HEK293T (cell line): Measurements from ENCODE around the gene ART5.

ENCODE experiments used
- ARNT ChIP-seq: fragments of 450-650 bp; IDR thresholded peaks from 2 replicates; pipeline ENCODE4 v1.6.1; 2017; ENCODE audit warnings: mild to moderate bottlenecking
- BHLHE40 ChIP-seq: fragments of 450-650 bp; IDR thresholded peaks from 2 replicates; pipeline ENCODE4 v1.6.1; 2016; ENCODE audit warnings: mild to moderate bottlenecking, moderate library complexity, borderline replicate concordance
- CTBP1 ChIP-seq: fragments of 450-650 bp; IDR thresholded peaks from 2 replicates; pipeline ENCODE4 v1.6.1; 2016; ENCODE audit warnings: borderline replicate concordance
- FOXK2 ChIP-seq: fragments of 450-650 bp; IDR thresholded peaks from 2 replicates; pipeline ENCODE4 v1.6.1; 2016; ENCODE audit warnings: mild to moderate bottlenecking
- HDGF ChIP-seq: fragments of 450-650 bp; IDR thresholded peaks from 2 replicates; pipeline ENCODE4 v1.6.1; 2017; ENCODE audit warnings: antibody characterized with exemption, borderline replicate concordance
- L3MBTL2 ChIP-seq: fragments of 450-650 bp; conservative IDR thresholded peaks from 2 replicates; pipeline ENCODE4 v1.6.1; 2016; ENCODE audit warnings: mild to moderate bottlenecking
- NFRKB ChIP-seq: fragments of 450-650 bp; IDR thresholded peaks from 2 replicates; pipeline ENCODE4 v1.6.1; 2016; ENCODE audit warnings: mild to moderate bottlenecking, moderate library complexity
- SP1 ChIP-seq: fragments of 450-650 bp; IDR thresholded peaks from 2 replicates; pipeline ENCODE4 v1.6.1; 2017
- SUZ12 ChIP-seq: fragments of 450-650 bp; IDR thresholded peaks from 2 replicates; pipeline ENCODE4 v1.6.1; 2016; ENCODE audit warnings: mild to moderate bottlenecking
- TARDBP ChIP-seq: fragments of 450-650 bp; IDR thresholded peaks from 2 replicates; pipeline ENCODE4 v1.6.1; 2016
- ZNF384 ChIP-seq: fragments of 450-650 bp; IDR thresholded peaks from 2 replicates; pipeline ENCODE4 v1.6.1; 2016
- TF ChIP-seq, protein P1 (sequence below): fragments of 450-650 bp; IDR thresholded peaks from 2 replicates; pipeline ENCODE4 v1.6.1; 2016

DNA sequence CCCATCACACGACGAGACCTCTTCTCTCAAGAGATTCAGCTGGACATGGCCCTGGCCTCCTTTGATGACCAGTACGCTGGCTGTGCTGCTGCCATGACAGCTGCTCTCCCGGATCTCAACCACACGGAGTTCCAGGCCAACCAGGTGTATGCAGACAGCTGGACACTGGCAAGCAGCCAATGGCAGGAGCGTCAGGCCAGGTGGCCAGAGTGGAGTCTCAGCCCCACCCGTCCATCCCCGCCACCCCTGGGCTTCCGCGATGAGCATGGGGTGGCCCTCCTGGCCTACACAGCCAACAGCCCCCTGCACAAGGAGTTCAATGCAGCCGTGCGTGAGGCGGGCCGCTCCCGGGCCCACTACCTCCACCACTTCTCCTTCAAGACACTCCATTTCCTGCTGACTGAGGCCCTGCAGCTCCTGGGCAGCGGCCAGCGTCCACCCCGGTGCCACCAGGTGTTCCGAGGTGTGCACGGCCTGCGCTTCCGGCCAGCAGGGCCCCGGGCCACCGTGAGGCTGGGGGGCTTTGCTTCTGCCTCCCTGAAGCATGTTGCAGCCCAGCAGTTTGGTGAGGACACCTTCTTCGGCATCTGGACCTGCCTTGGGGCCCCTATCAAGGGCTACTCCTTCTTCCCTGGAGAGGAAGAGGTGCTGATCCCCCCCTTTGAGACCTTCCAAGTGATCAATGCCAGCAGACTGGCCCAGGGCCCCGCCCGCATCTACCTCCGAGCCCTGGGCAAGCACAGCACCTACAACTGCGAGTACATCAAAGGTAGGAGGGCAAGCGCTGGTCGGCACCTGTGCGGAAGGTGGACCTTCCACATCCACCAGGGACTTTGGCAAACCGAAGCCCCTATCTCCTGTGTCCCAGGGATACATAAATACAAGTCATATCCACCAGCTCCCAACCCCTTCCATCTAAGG, 18.1 kb upstream of the ART5 start:
- TF ChIP-seq FOXK2, result no peak
- no peak for TF ChIP-seq HDGF
- TF ChIP-seq ARNT, result no peak
- TF ChIP-seq CTBP1, result no peak
- TF ChIP-seq SP1, result no peak
- no peak for TF ChIP-seq TARDBP
- no peak for TF ChIP-seq NFRKB
- no peak for TF ChIP-seq BHLHE40
- TF ChIP-seq SUZ12, result no peak
- TF ChIP-seq, protein P1, sequence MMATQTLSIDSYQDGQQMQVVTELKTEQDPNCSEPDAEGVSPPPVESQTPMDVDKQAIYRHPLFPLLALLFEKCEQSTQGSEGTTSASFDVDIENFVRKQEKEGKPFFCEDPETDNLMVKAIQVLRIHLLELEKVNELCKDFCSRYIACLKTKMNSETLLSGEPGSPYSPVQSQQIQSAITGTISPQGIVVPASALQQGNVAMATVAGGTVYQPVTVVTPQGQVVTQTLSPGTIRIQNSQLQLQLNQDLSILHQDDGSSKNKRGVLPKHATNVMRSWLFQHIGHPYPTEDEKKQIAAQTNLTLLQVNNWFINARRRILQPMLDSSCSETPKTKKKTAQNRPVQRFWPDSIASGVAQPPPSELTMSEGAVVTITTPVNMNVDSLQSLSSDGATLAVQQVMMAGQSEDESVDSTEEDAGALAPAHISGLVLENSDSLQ, result no peak
- no peak for TF ChIP-seq L3MBTL2
- no peak for TF ChIP-seq ZNF384
